Stimulated activated CD4-positive, alpha-beta T cell treated with anti-CD3 and anti-CD28 coated beads, Interleukin-4, amount 100 ng/mL, for 1 hour (primary cell): ENCODE measurements around the gene GLOD5.
"Not testable (repeated sequence)": the region's sequence is repeated elsewhere in the genome, so short reads cannot be mapped to it uniquely, and the experiment has no call there.

Experiments used
- DNase-seq: peaks from one replicate; pipeline ENCODE4 v3.0.0-alpha.2; 2020

GLOD5 gene

DNA sequence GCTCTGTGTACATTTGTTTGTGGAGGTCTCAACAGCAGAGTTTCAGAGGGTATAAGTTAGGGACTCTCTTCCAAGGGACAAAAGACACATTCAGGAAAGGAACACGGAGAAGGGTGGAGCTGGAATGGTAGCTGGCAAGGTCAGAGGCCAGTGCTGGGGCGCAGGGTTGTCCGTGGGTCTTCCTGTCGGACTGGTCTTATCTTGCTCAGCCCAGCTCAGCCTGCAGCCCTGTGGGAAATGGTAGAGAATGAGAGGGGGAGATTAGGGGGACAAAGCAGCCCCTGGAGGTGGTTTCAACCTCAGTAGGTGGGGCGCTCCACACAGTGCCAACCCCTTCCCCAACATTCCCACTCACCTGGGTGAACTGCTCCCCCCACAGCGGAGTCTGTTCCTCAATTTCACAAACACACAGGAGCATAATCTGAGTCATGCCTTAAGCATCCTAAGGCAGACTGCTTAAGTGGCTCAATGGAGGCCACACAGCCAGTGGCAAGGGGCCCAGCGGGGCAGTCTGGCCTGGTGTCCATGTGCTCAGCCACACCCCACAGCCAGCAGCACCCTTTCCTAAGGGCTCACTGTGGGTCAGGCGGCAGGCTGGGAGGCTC is 33.5 kb downstream of the GLOD5 start:
- DNase-seq, result no peak

DNA sequence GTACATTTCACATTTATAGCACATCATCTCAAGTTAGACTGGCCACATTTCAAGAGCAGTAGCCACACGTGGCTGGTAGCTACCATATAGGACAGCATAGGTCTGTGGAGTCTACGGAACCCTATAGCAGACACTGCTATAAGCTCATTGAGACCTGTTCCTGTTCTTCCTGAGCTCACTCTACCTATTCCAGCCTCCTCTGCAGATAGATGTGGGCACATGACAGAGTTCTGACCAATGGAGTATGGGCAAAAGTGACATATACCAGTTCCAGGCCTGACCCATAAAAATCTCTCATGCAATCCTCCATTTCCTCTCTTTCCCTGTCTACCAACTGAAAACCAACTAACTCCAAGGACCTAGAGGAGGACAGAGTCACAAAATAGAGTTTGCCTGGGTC is 36.8 kb downstream of the GLOD5 start:
- no peak for DNase-seq

DNA sequence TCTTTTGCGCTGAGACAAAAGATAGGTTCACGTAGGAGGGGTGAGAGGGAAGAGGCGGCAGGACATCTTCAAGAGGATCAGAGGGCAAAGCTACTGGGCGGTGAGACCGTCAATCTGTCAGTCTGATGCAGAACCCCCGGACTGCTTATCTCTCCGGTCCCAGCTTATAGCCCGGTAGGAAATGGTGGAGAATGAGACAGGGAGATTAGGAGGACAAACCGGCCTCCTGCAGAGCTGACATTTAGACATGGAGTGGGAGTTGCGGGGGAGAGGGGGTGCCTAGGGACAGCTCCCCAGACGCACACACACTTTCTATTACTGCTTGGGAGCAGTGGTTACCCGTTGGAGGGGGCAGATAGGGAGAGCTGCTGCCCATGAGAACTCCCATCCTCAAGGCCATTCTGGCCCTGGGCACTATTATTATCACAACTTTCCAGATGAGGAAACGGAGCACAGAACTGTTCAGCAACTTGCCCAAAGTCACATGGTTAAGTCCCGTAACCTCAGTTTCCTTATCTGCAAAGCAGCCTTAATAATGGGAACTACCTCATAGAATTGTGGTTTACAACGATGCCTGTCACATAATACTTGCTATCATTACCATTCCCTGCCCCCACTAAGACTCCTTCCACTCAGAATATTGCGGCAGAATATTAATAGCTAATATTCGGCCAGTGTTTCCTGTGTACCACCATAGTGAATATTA is 39.2 kb downstream of the GLOD5 start:
- DNase-seq, result no peak

DNA sequence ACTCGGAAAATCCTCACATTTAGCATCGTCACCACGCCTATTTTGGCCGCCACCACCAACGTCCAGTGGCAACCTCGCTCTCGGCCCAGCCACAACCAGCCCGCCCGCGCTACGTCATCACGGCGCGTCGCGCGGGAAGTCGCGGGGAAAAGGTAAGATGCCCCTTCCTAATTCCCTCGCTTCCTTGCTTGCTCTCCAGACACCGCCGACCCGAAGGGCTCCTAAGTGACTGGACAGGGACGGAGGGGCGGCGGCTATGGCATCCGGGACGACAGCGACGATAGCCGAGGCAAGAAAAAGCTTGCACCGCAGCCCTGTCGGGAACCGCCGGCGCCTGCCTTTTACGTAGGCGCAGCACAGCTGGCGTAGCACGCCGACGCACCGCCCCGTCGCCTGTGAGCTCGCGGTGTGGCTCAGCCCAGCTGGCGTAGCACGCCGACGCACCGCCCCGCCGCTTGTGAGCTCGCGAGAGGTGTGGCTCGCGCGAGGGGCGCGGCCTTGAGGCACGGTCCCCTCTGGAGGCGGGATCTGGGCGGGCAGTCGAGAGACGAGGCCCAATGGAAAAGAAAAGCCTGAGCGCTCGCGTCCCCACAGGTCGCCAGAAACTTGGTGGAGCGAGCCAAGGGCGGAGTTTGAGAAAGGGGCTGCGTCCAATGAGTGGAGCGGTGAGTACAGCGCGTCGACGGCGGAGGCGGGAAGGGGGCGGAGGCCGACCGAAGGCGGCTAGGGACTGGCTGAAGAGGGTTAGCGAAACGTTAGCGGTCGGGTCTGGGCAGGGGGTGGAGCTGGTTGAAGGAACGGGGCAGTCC is 39.9 kb downstream of the GLOD5 start, which contains the start of gene HDAC6:
Gene HDAC6 (plus strand): TSS at position 788 of the 809 bp plus-strand sequence. CDS start 626 bp downstream, outside the sequence.
- peak; percentile 92 for DNase-seq

DNA sequence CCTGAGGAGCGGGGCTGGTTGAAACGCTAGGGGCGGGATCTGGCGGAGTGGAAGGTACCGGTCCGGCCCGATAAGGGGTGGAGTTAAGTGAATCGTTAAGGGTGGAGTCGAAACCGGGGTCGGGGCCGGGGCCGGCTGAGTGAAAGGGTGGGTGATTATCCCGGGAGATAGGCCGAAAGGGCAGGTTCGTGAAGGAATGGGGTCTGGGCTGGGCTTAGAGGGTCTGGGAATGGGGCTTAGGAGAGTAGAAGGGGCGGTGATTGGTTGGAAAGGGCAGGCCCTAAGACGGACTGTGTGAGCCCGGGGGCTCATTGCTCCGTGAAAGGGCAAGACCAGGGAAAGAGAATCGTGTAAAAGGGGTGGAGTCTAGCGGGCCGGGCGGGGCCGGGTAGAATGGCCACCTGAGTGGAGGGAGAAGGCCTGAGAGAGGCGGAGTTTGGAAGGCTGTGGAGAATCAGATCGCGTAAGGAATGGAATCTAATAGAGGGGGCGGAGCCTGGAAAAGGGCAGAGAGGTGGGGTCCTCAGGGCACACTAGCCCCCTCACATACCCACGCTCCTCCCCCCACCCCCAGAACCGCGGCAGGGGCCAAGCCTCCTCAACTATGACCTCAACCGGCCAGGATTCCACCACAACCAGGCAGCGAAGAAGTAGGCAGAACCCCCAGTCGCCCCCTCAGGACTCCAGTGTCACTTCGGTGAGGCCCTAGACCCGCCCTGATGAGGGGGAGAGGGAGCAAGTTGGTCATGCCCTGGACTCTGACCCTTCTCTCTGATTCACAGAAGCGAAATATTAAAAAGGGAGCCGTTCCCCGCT is 40.8 kb downstream of the GLOD5 start:
- DNase-seq, result peak; percentile 55

DNA sequence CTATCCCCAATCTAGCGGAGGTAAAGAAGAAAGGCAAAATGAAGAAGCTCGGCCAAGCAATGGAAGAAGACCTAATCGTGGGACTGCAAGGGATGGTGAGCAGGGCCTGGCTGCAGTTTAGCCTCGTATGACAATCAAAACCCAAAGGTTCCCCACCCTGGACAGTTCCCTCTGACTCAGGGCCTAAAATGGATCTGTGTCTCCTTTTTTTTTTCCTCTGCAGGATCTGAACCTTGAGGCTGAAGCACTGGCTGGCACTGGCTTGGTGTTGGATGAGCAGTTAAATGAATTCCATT is 41.3 kb downstream of the GLOD5 start:
- DNase-seq, result no peak

DNA sequence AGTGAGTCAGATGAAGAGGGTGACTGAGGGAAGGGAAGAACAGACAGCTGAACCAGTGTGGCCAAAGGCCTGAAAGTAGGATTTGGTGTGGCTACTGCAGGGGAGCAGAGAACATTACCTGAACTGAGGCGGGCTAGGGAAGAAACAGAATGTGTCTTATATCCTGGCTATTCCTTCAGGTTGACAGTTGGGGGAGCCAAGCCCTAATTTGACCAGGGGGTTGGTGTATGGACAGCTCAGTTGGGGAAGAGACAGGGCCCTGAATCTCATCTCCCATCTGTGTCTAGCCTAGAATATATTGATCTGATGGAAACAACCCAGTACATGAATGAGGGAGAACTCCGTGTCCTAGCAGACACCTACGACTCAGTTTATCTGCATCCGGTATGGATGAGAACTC is 44.5 kb downstream of the GLOD5 start:
- no peak for DNase-seq

DNA sequence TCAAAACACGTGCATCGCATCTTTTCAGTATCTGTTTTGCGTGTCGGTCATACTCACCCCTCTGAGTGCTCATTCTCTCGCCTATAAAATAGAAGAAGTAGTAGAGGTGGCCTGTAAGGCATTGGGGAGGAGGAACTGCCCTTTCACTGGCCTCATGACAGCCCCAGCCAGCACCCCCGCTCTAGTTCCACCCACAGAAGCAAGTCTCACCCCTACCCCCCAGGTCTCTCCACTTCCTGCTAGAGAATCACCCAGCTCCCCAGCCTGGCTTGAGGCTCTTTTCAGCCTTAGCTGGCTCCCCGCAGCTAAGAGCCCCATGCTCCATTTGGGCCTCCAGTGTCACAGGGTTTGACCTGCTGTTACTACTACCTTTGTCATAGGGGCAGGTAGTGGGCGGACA is 52.1 kb downstream of the GLOD5 start:
- DNase-seq, result no peak

DNA sequence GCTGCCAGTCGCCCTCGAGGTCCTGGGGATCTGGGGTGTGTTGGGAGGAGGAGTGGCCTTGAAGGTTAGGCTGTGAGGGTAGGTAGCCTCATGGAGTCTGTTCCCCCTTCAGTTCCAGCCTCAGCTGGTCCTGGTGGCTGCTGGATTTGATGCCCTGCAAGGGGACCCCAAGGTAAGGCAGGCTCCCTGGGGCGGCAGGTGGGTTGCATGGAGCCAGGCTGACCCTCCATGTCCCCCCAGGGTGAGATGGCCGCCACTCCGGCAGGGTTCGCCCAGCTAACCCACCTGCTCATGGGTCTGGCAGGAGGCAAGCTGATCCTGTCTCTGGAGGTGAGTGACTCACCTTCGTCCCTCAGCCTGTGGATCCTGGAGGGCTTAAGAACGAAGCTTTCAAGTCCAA is 53.2 kb downstream of the GLOD5 start:
- no peak for DNase-seq

DNA sequence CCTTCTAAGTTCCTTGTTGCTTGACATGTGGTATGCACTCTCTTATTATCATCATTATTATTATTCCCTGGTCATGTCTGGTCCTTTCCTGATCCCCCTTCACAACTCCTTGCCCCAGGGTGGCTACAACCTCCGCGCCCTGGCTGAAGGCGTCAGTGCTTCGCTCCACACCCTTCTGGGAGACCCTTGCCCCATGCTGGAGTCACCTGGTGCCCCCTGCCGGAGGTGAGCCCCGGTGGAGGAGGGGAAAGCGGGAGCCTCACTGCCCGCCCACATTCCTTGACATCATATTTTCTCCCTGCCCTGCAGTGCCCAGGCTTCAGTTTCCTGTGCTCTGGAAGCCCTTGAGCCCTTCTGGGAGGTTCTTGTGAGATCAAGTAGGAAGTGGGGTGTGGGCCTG is 53.7 kb downstream of the GLOD5 start:
- no peak for DNase-seq

DNA sequence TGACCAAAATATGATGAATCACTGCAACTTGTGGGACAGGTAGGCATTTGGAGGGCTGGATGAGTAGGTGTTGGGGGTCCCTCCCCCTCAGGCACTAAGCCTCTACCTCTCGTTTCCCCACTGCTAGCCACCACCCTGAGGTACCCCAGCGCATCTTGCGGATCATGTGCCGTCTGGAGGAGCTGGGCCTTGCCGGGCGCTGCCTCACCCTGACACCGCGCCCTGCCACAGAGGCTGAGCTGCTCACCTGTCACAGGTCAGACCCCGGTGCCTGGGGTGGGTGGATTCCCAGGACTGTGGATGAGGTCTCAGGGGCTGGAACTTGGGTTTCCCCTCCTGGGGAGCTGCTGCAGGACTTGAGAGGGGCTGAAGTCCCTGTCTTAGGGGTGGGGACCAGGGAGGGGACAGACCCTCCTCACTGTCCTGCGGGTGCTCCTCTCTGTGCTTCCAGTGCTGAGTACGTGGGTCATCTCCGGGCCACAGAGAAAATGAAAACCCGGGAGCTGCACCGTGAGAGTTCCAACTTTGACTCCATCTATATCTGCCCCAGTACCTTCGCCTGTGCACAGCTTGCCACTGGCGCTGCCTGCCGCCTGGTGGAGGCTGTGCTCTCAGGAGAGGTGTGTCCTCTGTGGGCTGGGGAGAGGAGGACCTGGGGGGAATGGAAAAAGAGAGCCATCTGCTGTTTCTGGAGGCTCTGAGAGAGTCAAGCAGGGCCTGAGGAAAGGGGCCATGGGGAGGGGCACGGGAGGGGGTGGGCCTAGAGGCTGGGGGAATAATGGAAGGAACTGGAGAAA is 54.7 kb downstream of the GLOD5 start:
- no peak for DNase-seq

DNA sequence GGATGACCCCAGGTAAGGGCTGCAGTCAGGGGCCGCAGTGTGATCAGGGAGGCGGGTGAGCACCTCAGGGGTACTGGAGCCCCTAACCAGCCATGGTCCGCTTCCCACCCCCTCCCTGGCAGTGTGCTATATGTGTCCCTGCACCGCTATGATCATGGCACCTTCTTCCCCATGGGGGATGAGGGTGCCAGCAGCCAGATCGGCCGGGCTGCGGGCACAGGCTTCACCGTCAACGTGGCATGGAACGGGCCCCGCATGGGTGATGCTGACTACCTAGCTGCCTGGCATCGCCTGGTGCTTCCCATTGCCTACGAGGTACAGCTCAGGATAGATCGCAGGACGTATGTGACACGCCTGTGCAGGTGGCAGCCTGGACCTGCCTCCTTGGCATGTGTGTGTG is 56.6 kb downstream of the GLOD5 start:
- DNase-seq, result no peak

DNA sequence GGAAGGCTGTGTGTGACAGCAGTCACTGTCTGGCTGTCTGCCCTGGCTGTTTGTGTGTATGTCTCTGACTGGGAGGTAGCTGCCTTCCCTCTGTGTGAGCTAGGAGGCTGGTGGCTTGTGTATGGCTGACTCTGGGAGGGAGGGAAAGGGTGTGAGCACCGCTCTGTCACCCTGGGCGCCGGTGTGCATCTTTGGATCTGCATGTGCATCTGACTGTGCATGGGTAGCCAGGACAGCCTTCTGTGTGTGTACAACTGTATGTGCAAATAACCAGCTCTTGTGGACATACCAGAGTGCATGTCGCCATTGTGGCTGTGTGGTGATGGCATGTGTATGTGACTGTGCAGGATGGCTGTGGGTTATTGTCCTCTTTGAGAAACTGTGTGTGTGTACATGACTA is 57.3 kb downstream of the GLOD5 start:
- DNase-seq, result no peak

DNA sequence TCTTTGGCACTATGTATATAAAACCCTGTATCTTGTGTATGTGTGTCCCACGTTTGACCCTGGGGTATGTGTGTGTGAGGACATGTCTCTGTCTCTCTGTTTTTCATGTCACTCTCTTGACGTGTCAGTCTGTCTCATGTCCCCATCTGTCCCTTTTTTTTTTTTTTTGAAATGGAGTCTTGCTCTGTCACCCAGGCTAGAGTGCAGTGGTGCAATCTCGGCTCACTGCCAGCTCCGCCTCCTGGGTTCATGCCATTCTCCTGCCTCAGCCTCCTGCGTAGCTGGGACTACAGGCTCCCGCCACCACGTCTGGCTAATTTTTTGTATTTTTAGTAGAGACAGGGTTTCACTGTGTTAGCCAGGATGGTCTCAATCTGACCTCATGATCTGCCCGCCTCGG is 57.8 kb downstream of the GLOD5 start:
- not testable (repeated sequence) for DNase-seq

DNA sequence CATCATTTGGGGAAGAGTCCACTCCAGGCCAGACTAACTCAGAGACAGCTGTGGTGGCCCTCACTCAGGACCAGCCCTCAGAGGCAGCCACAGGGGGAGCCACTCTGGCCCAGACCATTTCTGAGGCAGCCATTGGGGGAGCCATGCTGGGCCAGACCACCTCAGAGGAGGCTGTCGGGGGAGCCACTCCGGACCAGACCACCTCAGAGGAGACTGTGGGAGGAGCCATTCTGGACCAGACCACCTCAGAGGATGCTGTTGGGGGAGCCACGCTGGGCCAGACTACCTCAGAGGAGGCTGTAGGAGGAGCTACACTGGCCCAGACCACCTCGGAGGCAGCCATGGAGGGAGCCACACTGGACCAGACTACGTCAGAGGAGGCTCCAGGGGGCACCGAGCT is 61.5 kb downstream of the GLOD5 start:
- DNase-seq, result no peak
